HepG2 (cell line): ENCODE measurements around the gene TAF5. TPM values are rescaled to one million over a fixed set of nuclear protein-coding genes. Genes with fewer than 3 reads are reported as not detected.

Experiments
- FOXA1 ChIP-seq, 2 experiments: fragments of 450-650 bp in 1 of 2; sonication (generic) in 1 of 2; formaldehyde crosslinking in 1 of 2; IDR thresholded peaks; 2 replicates each; pipeline versions ENCODE4 v1.4.0 to v1.6.1; 2016 to 2020; ENCODE audit warnings: missing genetic modification reagents in 1 of 2
- KMT2A ChIP-seq: sonication (generic); formaldehyde crosslinking; IDR thresholded peaks from 2 replicates; pipeline ENCODE4 v1.4.0; 2020; ENCODE audit warnings: missing genetic modification reagents
- MZF1 ChIP-seq: sonication (generic); formaldehyde crosslinking; IDR thresholded peaks from 2 replicates; pipeline ENCODE4 v1.8.1; 2023; ENCODE audit warnings: mild to moderate bottlenecking, missing genetic modification reagents, borderline replicate concordance
- NCOA2 ChIP-seq: sonication (generic); formaldehyde crosslinking; IDR thresholded peaks from 2 replicates; pipeline ENCODE4 v1.8.0; 2022; ENCODE audit warnings: inconsistent platforms
- NFIC ChIP-seq: IDR thresholded peaks from 2 replicates; pipeline ENCODE4 v1.6.1; 2012; ENCODE audit warnings: mild to moderate bottlenecking, low read length, inconsistent platforms
- SOX13 ChIP-seq, 3 experiments: fragments of 450-650 bp in 1 of 3; sonication (generic) in 1 of 3; formaldehyde crosslinking in 1 of 3; IDR thresholded peaks in 2 of 3; conservative IDR thresholded peaks in 1 of 3; 2 replicates each; pipeline versions ENCODE4 v1.5.0 to v1.6.1; 2016 to 2020; ENCODE audit warnings: antibody characterized with exemption in 1 of 3, mild to moderate bottlenecking in 1 of 3, missing compliant biosample characterization in 1 of 3, missing genetic modification reagents in 1 of 3, moderate library complexity in 1 of 3
- SRF ChIP-seq: IDR thresholded peaks from 2 replicates; pipeline ENCODE4 v1.6.1; 2011; ENCODE audit warnings: mild to moderate bottlenecking, low read depth, low read length, moderate library complexity
- TARDBP ChIP-seq: sonication (generic); formaldehyde crosslinking; IDR thresholded peaks from 2 replicates; pipeline ENCODE4 v1.8.0; 2022; ENCODE audit warnings: mild to moderate bottlenecking, missing genetic modification reagents
- TSC22D2 ChIP-seq: sonication (generic); formaldehyde crosslinking; IDR thresholded peaks from 2 replicates; pipeline ENCODE4 v1.5.1; 2020; ENCODE audit warnings: missing genetic modification reagents, mild to moderate bottlenecking, borderline replicate concordance
- ZBTB7A ChIP-seq: sonication (generic); formaldehyde crosslinking; IDR thresholded peaks from 2 replicates; pipeline ENCODE4 v1.8.0; 2022; ENCODE audit warnings: mild to moderate bottlenecking, missing genetic modification reagents
- ZBTB7B ChIP-seq: sonication (generic); formaldehyde crosslinking; IDR thresholded peaks from 2 replicates; pipeline ENCODE4 v1.4.0; 2020; ENCODE audit warnings: missing genetic modification reagents
- ZFX ChIP-seq: sonication (generic); formaldehyde crosslinking; IDR thresholded peaks from 2 replicates; pipeline ENCODE4 v1.4.0; 2020; ENCODE audit warnings: mild to moderate bottlenecking, low read depth, missing genetic modification reagents, moderate library complexity
- ZNF256 ChIP-seq: sonication (generic); formaldehyde crosslinking; conservative IDR thresholded peaks from 2 replicates; pipeline ENCODE4 v1.4.0; 2020; ENCODE audit warnings: missing genetic modification reagents
- ZNF333 ChIP-seq: sonication (generic); formaldehyde crosslinking; IDR thresholded peaks from 2 replicates; pipeline ENCODE4 v1.4.0; 2020; ENCODE audit warnings: mild to moderate bottlenecking, missing genetic modification reagents, borderline replicate concordance
- ZNF883 ChIP-seq: sonication (generic); formaldehyde crosslinking; IDR thresholded peaks from 2 replicates; pipeline ENCODE4 v1.5.1; 2020; ENCODE audit warnings: mild to moderate bottlenecking, missing genetic modification reagents; ENCODE audit errors: not compliant biosample characterization
- polyA plus RNA-seq, 8 experiments: library from polyadenylated mRNA; depleted of rRNA in 3 of 8; stranded (reverse) in 7 of 8; unstranded in 1 of 8; fragments of >200 nt; fragmentation: Illumina TruSeq in 4 of 8; extraction: Trizol in 4 of 8; gene quantifications; 2 replicates each; pipeline versions ENCODE4 v1.2.1 to v1.2.3, GENCODE V29; 2011 to 2016; ENCODE audit warnings: low read depth in 4 of 8, missing spikeins in 1 of 8, mixed read lengths in 1 of 8; ENCODE audit not compliant: insufficient read depth in 1 of 8
- total RNA-seq, 5 experiments: library from RNA; depleted of rRNA; stranded (reverse); fragments of >200 nt; fragmentation: Illumina TruSeq; extraction: Trizol; gene quantifications; 2 replicates each; pipeline ENCODE4 v1.2.3, GENCODE V29; 2016; ENCODE audit warnings: low read depth in 1 of 5
- TF ChIP-seq, protein P1 (sequence below): IDR thresholded peaks from 2 replicates; pipeline ENCODE4 v1.6.1; 2016; ENCODE audit warnings: mild to moderate bottlenecking, missing biosample characterization, missing genetic modification reagents
- TF ChIP-seq, protein P2 (sequence below): sonication (generic); IDR thresholded peaks from 2 replicates; pipeline ENCODE4 v1.6.1; 2016; ENCODE audit warnings: low read depth, borderline replicate concordance
- TF ChIP-seq, protein P3 (sequence below): sonication (generic); formaldehyde crosslinking; IDR thresholded peaks from 2 replicates; pipeline ENCODE4 v1.5.1; 2020; ENCODE audit warnings: mild to moderate bottlenecking, missing genetic modification reagents, moderate library complexity
- TF ChIP-seq, protein P4 (sequence below): sonication (generic); formaldehyde crosslinking; IDR thresholded peaks from 2 replicates; pipeline ENCODE4 v1.5.1; 2020; ENCODE audit warnings: missing genetic modification reagents, mild to moderate bottlenecking, borderline replicate concordance
- TF ChIP-seq, protein P5 (sequence below): sonication (generic); formaldehyde crosslinking; IDR thresholded peaks from 2 replicates; pipeline ENCODE4 v1.4.0; 2020; ENCODE audit warnings: missing genetic modification reagents

TAF5 gene
- total and polyA plus RNA-seq, 2 of the 13 experiments (the other 11 are each of a cell fraction or from before 2014, with no cell fraction given): 3.8 to 8.7 TPM

DNA sequence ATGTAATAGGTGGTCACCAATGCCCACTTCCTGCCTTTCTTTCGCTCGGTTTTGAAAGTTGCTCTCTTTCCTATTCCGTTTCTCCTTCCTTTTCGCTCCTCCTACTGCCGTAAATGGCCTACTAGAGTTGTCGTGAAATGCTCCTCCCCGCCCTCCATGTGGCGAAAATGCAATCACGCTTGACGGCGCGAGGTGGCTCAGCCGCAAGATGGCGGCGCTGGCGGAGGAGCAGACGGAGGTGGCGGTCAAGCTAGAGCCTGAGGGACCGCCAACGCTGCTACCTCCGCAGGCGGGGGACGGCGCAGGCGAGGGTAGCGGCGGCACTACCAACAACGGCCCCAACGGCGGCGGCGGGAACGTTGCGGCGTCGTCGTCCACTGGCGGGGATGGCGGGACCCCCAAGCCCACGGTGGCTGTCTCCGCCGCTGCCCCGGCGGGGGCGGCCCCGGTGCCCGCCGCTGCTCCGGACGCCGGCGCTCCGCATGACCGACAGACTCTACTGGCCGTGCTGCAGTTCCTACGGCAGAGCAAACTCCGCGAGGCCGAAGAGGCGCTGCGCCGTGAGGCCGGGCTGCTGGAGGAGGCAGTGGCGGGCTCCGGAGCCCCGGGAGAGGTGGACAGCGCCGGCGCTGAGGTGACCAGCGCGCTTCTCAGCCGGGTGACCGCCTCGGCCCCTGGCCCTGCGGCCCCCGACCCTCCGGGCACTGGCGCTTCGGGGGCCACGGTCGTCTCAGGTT lies at the start of gene TAF5 (continued):
- TF ChIP-seq, protein P1, sequence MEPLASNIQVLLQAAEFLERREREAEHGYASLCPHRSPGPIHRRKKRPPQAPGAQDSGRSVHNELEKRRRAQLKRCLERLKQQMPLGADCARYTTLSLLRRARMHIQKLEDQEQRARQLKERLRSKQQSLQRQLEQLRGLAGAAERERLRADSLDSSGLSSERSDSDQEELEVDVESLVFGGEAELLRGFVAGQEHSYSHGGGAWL (CRISPR knock-in tag): peak; percentile 85
- TF ChIP-seq SRF: peak; percentile 49; the same call in 1 of the 2 replicates
- TF ChIP-seq ZNF333 (CRISPR knock-in tag): peak; percentile 83; the same call in 1 of the 2 replicates
- peak; percentile 63; the same call in 1 of the 2 replicates for TF ChIP-seq TSC22D2 (CRISPR knock-in tag)
- TF ChIP-seq NCOA2 (CRISPR knock-in tag): peak; percentile 65
- TF ChIP-seq, protein P2, sequence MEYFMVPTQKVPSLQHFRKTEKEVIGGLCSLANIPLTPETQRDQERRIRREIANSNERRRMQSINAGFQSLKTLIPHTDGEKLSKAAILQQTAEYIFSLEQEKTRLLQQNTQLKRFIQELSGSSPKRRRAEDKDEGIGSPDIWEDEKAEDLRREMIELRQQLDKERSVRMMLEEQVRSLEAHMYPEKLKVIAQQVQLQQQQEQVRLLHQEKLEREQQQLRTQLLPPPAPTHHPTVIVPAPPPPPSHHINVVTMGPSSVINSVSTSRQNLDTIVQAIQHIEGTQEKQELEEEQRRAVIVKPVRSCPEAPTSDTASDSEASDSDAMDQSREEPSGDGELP: peak; percentile 23; the same call in 1 of the 2 replicates
- TF ChIP-seq, protein P3, sequence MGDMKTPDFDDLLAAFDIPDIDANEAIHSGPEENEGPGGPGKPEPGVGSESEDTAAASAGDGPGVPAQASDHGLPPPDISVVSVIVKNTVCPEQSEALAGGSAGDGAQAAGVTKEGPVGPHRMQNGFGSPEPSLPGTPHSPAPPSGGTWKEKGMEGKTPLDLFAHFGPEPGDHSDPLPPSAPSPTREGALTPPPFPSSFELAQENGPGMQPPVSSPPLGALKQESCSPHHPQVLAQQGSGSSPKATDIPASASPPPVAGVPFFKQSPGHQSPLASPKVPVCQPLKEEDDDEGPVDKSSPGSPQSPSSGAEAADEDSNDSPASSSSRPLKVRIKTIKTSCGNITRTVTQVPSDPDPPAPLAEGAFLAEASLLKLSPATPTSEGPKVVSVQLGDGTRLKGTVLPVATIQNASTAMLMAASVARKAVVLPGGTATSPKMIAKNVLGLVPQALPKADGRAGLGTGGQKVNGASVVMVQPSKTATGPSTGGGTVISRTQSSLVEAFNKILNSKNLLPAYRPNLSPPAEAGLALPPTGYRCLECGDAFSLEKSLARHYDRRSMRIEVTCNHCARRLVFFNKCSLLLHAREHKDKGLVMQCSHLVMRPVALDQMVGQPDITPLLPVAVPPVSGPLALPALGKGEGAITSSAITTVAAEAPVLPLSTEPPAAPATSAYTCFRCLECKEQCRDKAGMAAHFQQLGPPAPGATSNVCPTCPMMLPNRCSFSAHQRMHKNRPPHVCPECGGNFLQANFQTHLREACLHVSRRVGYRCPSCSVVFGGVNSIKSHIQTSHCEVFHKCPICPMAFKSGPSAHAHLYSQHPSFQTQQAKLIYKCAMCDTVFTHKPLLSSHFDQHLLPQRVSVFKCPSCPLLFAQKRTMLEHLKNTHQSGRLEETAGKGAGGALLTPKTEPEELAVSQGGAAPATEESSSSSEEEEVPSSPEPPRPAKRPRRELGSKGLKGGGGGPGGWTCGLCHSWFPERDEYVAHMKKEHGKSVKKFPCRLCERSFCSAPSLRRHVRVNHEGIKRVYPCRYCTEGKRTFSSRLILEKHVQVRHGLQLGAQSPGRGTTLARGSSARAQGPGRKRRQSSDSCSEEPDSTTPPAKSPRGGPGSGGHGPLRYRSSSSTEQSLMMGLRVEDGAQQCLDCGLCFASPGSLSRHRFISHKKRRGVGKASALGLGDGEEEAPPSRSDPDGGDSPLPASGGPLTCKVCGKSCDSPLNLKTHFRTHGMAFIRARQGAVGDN: peak; percentile 81
- no peak; the same call in 1 of the 2 replicates for TF ChIP-seq SOX13 (IDR thresholded peaks at IDR 0.05)
- peak in 1 of 2 experiments; percentile 41; a peak in 1 of 4 replicates for TF ChIP-seq SOX13 (CRISPR knock-in tag; conservative IDR thresholded peaks at IDR 0.05 in 1 of 2, IDR thresholded peaks at IDR 0.05 in 1 of 2)
- peak; percentile 83 for TF ChIP-seq ZFX (CRISPR knock-in tag)
- peak; percentile 84 for TF ChIP-seq ZBTB7A (CRISPR knock-in tag)
- TF ChIP-seq, protein P4, sequence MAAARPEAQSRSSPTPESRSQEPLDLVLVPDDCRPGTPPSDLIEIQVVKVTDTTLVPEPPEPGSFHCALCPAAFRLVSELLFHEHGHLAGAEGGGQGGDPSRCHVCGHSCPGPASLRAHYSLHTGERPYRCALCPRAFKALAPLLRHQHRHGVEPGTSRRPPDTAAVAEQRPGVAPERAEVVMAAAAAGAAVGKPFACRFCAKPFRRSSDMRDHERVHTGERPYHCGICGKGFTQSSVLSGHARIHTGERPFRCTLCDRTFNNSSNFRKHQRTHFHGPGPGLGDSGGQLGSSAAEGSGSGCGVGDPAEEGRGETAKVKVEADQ (CRISPR knock-in tag): peak; percentile 80; the same call in 1 of the 2 replicates
- peak; percentile 85 for TF ChIP-seq KMT2A (CRISPR knock-in tag)
- TF ChIP-seq ZNF256 (CRISPR knock-in tag): no peak
- no peak for TF ChIP-seq MZF1 (CRISPR knock-in tag)
- TF ChIP-seq ZBTB7B: peak; percentile 58; the same call in 1 of the 2 replicates
- TF ChIP-seq TARDBP (CRISPR knock-in tag): peak; percentile 81; the same call in 1 of the 2 replicates
- TF ChIP-seq ZNF883 (CRISPR knock-in tag): peak; percentile 73
- no peak for TF ChIP-seq FOXA1 (IDR thresholded peaks at IDR 0.05)
- TF ChIP-seq FOXA1 (CRISPR knock-in tag; IDR thresholded peaks at IDR 0.05): peak; percentile 48
- no peak for TF ChIP-seq NFIC
- TF ChIP-seq, protein P5, sequence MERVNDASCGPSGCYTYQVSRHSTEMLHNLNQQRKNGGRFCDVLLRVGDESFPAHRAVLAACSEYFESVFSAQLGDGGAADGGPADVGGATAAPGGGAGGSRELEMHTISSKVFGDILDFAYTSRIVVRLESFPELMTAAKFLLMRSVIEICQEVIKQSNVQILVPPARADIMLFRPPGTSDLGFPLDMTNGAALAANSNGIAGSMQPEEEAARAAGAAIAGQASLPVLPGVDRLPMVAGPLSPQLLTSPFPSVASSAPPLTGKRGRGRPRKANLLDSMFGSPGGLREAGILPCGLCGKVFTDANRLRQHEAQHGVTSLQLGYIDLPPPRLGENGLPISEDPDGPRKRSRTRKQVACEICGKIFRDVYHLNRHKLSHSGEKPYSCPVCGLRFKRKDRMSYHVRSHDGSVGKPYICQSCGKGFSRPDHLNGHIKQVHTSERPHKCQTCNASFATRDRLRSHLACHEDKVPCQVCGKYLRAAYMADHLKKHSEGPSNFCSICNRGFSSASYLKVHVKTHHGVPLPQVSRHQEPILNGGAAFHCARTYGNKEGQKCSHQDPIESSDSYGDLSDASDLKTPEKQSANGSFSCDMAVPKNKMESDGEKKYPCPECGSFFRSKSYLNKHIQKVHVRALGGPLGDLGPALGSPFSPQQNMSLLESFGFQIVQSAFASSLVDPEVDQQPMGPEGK (CRISPR knock-in tag): peak; percentile 65
